GM18517 (cell line): ENCODE measurements around the gene CLIC1.
A peak's percentile ranks its signal among the peaks of the same experiment; 100 is the strongest.

Experiments used
- ATAC-seq: cut with Tn5 transposase; IDR thresholded peaks from one replicate; pipeline ENCODE4 v1.9.1; 2021; ENCODE audit warnings: mild to moderate bottlenecking, moderate library complexity; ENCODE audit not compliant: unreplicated experiment

The CLIC1 gene

GRCh38 chr6:31736021-31736767 lies at the start of gene CLIC1:
Gene CLIC1, minus strand, starts transcription at chr6:31736530. Its CDS starts 230 bp downstream, at chr6:31736300.
- no peak for ATAC-seq

GRCh38 chr6:31785475-31785874 lies 49.1 kb upstream of the CLIC1 start:
- no peak for ATAC-seq

- ATAC-seq: no peak
These were observed 48.0 kb upstream of the CLIC1 start for GRCh38 chr6:31784098-31784925.

GRCh38 chr6:31782126-31782855 lies 46.0 kb upstream of the CLIC1 start:
- ATAC-seq: no peak

GRCh38 chr6:31781244-31782125 lies 45.2 kb upstream of the CLIC1 start:
- ATAC-seq: no peak

- no peak for ATAC-seq
These were observed 44.3 kb upstream of the CLIC1 start for GRCh38 chr6:31780507-31781243.

- ATAC-seq: no peak
These were observed 43.6 kb upstream of the CLIC1 start for GRCh38 chr6:31779908-31780307.

GRCh38 chr6:31778999-31779885 lies 42.9 kb upstream of the CLIC1 start:
- ATAC-seq: no peak

GRCh38 chr6:31778193-31778592 lies 41.9 kb upstream of the CLIC1 start:
- ATAC-seq: no peak

GRCh38 chr6:31777667-31778050 lies 41.3 kb upstream of the CLIC1 start:
- no peak for ATAC-seq

GRCh38 chr6:31776989-31777666 lies 40.8 kb upstream of the CLIC1 start, which contains the start of gene VWA7:
Gene VWA7, minus strand, starts transcription at chr6:31777328. Its CDS starts 549 bp downstream, at chr6:31776779.
- peak; percentile 67 for ATAC-seq

GRCh38 chr6:31776485-31776988 lies 40.2 kb upstream of the CLIC1 start:
- ATAC-seq: peak; percentile 15

GRCh38 chr6:31775633-31776484 lies 39.5 kb upstream of the CLIC1 start:
- ATAC-seq: no peak

GRCh38 chr6:31775184-31775583 lies 38.9 kb upstream of the CLIC1 start:
- no peak for ATAC-seq

GRCh38 chr6:31771992-31772358 lies 35.6 kb upstream of the CLIC1 start:
- no peak for ATAC-seq

GRCh38 chr6:31770860-31771259 lies 34.5 kb upstream of the CLIC1 start:
- ATAC-seq: no peak
